Frontal cortex (tissue), 4 donors: ENCODE results near the gene FAM43A. TPM values are rescaled to one million over a fixed set of nuclear protein-coding genes. Genes with fewer than 3 reads are reported as not detected.

Source experiments
- DNase-seq, 2 donors: peaks; one replicate each; pipeline ENCODE4 v3.0.0; 2012; ENCODE audit warnings: low spot score in 2 of 2
- FAIRE-seq: peaks from 2 replicates; lab custom pipeline; 2012; peaks lifted over from hg19 to GRCh38; lab: Jason Lieb, UNC
- total RNA-seq: library from RNA; depleted of rRNA; stranded (reverse); fragments of >200 nt; gene quantifications from one replicate; pipeline ENCODE4 v1.2.3, GENCODE V29; 2014
- donor health status: control.
- donor health status: control.
- donor health status: control.

Gene FAM43A
- total RNA-seq, 1 donor from 2014 or later: 4.5 TPM

- no peak for DNase-seq
- no peak for FAIRE-seq
Measured at GRCh38 chr3:194702545-194702944, 16.9 kb downstream of the FAM43A start.

DNA sequence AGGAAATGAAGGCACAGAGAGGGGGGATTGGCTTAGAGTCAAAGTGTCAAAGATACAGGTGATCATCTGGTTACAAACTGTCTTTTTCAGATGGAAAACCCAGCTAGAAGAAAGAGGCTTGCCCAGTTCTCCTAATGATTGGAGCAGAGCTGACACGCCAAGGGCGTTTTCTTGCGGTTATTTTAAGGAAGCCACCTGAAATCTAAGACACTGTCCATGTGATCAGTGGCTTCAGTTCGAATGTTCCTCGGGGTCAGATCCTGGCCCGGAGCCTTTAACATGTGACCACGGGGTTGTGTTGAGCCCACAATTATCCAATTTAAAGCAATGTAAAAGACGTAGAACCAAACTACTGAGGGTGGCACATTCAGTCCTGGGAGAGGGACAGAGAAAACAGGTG, 19.5 kb downstream of the FAM43A start:
- FAIRE-seq (no peak), DNase-seq (no peak)

DNA sequence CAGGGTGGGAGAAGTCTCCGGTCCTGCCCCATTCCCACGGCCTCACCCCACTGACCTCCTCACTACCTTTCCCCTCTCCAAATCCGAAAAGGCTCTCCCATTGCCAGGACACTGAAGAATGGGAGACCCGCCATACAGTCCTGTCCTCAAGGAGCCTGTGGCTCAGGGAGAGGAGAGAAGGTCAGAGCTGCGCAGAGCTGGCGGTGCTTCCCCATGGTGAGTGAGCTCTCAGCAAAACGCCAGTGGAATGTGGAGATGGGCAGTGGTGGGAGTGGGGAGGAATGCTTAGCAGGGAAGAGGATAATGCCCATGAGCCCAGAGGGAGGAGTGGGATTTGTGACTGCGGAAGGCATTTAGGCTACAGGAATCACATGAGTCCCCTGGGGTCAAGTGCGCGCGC, 20.1 kb downstream of the FAM43A start:
- no peak for DNase-seq

GRCh38 chr3:194707147-194707540, 21.5 kb downstream of the FAM43A start:
- DNase-seq: no peak
- FAIRE-seq: no peak

More for the DNA sequence above, 20.1 kb downstream of the FAM43A start:
- FAIRE-seq: no peak

DNA sequence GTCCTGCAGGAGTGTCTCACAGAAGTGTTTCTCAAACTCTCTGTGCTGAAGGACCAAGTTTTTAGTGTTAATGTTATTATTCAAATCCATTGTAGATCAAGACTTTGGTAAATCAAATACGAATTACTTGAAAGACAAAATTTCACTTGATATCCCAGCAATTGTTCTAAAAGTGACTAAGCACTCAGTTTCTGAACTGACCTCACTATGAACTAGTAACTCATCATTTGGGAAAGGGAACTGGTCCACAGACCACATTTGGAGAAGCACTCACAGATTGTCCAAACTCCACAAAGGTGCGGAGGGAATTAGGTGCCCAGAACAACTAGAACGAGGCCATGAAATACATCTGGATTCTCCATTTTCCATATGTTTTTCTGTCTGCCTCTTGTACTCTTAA, 25.6 kb downstream of the FAM43A start:
- no peak for DNase-seq
- no peak for FAIRE-seq

GRCh38 chr3:194711913-194712312, 26.2 kb downstream of the FAM43A start:
- FAIRE-seq (no peak), DNase-seq (no peak)

DNA sequence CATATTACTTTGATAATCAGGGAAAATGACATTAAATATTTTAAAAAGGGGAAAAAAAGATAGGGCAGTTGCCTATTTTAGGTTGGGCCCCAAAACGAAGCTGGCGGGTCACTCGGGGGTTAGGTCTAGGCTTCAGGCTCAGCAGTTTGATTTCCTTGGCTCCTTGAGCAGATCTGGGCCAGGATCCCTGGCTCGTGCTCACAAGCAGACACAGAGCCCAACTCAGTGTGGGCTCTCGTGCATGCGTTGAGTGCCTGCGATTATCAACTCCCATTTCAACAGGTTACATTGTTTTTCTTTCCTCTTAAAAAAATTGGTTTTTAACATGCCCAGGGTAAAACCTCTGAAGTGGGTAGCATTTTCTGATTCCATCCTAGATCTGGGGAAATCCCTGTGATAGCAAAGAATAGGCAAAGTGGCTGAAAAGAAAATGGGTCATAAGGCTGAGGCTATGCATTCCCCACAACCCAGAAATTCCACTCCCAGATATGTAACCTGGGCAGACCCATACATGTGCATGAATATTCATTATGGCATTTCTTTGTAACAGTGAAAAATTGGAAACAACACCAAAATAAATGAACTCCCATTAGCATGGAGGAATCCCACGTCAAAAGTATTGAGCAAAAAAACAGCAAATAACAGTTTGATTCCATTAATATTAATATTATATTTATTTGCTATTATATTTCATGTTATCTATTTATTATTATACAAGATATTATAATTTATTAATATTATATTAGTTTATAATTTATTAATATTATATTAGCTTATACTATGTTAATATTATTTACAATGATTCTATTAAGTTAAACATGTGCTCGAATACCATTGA, 27.8 kb downstream of the FAM43A start:
- FAIRE-seq: peak; percentile 72
- DNase-seq: no peak

DNA sequence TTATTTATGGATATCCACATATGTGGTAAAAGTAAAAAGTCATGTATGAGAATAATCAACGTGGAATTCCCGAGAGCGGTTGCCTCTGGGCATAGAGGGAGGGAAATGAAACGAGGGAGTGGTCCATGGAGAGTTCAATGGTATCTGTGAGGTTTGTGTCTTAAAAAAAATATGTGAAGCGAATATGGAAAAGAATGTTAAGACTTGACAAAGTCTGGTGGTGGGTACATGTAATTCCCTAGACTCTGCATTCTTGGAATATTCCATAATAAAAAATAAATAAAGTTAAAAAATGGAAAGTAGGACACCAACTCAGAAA, 28.4 kb downstream of the FAM43A start:
- no peak for FAIRE-seq
- DNase-seq: no peak

GRCh38 chr3:194714564-194714963, 28.9 kb downstream of the FAM43A start:
- DNase-seq (no peak), FAIRE-seq (no peak)

DNA sequence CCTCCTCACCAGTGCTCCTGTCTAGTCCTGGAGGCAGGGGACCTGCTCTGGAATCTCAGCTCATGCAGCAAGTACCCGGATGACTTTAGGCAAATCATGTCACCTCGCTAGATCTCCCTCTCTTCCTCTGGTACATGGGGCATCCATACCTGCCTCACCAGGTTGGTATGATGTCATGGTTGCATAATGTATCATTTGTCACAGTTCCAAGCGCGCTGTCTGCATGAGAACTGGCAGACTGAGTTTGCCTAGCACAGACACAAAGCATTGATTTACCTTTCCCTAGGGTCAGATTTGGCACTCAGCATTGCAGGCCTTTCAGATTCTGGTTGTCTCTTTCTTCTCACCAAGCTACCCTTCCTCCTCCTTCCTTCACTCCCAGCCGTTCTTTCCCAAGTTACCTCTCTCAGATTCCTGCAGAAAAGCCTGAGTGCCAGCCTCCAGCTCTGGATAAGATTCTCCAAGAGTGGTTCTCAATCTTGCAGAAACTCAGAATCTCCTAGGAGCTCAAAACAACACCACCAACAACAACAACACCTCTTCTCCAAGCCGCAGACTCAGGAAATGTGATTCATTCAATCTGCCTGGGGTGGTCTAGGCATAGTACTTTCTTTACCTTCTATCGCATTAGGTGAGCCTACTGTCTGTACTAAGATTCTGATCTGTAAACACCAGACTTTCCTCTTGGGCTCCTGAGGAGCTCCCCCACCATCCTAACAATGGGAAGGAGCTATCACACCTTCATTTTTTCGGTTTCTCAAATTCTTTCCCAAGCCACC, 29.5 kb downstream of the FAM43A start:
- no peak for DNase-seq
- no peak for FAIRE-seq

GRCh38 chr3:194718079-194718478, 32.4 kb downstream of the FAM43A start:
- no peak for DNase-seq
- FAIRE-seq: no peak

DNA sequence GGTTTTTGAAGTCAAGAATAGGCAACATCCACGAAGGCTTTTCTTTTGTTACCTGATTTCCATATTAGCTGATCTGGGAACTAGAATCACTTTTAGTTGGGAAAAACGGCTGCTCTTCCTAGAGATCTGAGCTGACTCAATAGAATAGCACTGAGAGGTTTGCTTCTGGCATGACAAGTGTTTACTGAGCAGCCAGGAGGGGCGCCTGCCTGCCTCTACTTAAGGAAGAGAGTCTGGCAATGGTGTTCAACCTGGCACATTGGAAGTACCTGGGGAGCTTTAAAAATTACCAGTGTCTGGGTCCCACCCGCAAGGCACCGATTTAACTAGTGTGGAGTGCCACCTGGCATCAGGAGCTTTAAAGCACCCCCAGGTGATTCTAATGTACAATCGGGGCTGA, 34.4 kb downstream of the FAM43A start:
- DNase-seq: no peak
- no peak for FAIRE-seq

DNA sequence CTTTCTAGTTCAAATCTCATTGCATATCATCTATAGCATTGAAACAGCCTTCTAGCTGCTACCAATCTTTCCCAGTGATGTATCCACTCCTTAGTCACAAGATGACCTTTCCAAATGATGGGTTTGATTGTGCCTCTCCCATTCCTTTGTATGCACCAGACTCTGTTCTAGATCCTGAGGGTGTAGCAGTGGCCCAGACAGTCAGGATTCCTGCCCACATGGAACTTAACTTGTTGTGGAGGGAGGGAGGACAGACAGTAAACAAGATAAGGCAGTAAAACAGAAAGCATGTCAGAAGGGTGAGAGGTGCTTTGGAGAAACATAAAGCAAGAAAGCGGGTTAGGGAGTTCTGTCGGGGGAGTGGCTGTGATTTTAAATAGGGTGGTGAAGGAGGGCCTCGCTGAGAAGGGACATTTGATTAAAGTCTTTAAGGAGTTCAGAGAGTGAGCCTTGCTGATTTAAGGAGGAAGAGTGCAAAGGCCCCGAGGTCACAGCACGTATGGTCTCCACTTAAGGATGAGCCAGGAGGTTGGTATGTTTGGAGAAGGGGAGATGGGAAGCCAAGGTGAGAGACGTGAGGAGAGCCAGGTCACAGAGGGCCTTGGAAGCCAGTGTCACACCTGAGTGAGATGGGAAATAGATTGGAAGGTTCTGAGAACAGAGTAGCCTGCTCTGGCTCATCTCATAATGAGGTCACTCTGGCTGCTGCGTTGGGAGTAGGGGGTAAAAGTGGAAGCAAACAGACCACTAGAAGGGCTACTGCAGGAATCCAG, 38.3 kb downstream of the FAM43A start:
- FAIRE-seq (no peak), DNase-seq (no peak)

GRCh38 chr3:194725346-194725745, 39.7 kb downstream of the FAM43A start:
- FAIRE-seq: no peak
- no peak for DNase-seq

DNA sequence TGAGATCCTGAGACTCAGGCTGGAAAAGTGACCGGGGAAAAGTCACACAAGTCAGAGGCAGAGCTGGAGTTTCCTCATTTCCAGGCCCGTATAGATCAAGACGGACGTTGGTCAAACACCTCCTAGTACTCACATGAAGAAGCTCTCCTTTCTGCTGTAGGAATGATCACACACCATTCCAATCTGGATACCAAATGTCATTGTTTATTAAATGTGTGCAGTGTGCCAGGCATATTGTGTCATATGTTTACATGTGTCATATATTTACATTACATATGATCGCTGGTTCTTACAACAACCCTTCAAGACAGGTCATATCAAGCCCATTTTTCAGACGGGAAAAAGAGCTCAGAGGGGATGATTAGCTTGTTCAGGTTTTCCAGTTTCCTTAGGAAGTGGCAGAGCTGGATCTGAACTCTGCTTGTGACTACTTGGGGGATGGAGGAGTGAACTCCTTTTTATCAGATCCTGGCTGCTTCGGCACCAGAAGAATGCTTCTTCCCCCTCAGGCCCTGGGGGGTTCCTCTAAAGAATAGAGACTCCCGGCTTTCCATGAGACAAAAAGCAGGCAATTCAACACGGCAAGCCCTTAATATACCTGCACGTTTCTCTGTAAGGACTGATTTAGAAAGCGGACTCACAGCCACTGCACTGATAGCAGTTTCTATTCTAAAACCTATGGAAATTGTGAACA, 41.9 kb downstream of the FAM43A start:
- no peak for DNase-seq
- FAIRE-seq: no peak

- DNase-seq (no peak), FAIRE-seq (no peak)
Measured at GRCh38 chr3:194728986-194729385, 43.3 kb downstream of the FAM43A start.

DNA sequence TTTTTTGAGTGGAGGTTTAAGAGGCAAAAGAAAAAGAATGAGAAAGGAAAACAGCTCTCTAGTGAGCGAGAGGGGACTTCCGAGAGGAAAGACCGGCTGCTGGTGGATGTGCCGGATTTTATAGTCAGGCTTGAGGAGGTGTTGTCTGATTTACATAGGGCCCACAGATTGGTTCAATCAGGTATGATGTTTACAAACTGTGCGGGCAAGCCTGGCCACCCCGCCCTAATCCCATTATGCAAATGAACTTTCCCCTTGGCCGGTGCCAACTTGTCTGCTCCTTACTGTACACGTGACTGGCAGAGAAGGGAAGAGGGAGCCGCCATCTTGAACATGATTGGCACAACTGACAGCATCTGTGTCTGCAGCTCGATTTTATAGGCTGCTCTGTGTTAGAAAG, 44.7 kb downstream of the FAM43A start:
- DNase-seq: no peak
- no peak for FAIRE-seq

DNA sequence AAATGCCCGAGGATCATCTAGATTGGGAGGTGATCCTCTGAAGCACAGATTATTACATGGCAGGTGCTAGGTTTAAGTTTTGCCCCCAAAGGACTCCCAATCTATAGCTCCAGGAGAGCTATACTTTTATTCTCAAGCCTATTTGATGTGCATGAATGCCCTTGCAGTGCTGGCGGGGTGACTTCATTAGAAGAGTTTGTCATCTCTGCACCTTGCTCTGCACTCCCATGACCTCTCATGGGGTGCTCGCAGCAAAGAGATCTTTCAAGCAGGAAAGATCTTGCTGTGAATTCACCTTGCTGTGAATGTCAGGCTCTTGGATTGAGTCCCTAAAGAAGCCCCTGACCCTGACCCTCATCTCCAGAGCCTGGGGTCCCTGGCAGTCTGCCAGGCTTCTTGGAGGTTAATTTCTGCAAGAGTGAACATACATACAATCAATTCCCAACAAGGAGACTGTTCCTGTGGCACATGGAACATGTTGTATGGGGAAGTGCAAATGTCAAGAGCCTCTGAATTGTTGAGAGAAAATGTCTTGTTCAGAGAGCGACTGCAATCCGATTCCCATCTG, 45.9 kb downstream of the FAM43A start:
- DNase-seq: no peak
- no peak for FAIRE-seq

- DNase-seq (no peak), FAIRE-seq (no peak)
Measured at GRCh38 chr3:194732617-194733016, 46.9 kb downstream of the FAM43A start.
